Astrocyte (in vitro differentiated cells and primary cell): ENCODE data around the gene NOC2L.

Experiments
- EZH2 ChIP-seq: IDR thresholded peaks from 2 replicates; pipeline ENCODE4 v1.6.1; 2012; ENCODE audit warnings: mild to moderate bottlenecking, low read length, inconsistent platforms; ENCODE audit not compliant: insufficient read depth
- TF ChIP-seq, protein P1 (sequence below): IDR thresholded peaks from 2 replicates; pipeline ENCODE4 v1.5.1; 2011; ENCODE audit warnings: low read depth, mild to moderate bottlenecking, inconsistent platforms, low read length, moderate library complexity; ENCODE audit not compliant: insufficient read depth

- TF ChIP-seq, protein P1, sequence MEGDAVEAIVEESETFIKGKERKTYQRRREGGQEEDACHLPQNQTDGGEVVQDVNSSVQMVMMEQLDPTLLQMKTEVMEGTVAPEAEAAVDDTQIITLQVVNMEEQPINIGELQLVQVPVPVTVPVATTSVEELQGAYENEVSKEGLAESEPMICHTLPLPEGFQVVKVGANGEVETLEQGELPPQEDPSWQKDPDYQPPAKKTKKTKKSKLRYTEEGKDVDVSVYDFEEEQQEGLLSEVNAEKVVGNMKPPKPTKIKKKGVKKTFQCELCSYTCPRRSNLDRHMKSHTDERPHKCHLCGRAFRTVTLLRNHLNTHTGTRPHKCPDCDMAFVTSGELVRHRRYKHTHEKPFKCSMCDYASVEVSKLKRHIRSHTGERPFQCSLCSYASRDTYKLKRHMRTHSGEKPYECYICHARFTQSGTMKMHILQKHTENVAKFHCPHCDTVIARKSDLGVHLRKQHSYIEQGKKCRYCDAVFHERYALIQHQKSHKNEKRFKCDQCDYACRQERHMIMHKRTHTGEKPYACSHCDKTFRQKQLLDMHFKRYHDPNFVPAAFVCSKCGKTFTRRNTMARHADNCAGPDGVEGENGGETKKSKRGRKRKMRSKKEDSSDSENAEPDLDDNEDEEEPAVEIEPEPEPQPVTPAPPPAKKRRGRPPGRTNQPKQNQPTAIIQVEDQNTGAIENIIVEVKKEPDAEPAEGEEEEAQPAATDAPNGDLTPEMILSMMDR = no peak
- TF ChIP-seq EZH2 = no peak
Observed at GRCh38 chr1:1005774-1006304, 46.8 kb upstream of the NOC2L start.
